Uterus (tissue), 4 donors: ENCODE results near the gene GREB1. TPM values are rescaled to one million over a fixed set of nuclear protein-coding genes. Genes with fewer than 3 reads are reported as not detected.

Experiments
- DNase-seq, 2 donors: peaks; one replicate each; pipeline ENCODE4 v3.0.0-alpha.2; 2019 to 2020
- H3K27ac ChIP-seq, 2 donors: fragments of 200-600 bp; sonication (generic); 1 replicate in 1 of 2; 2 replicates in 1 of 2; pipeline ENCODE4 v1.5.1; 2016 to 2018
- H3K27me3 ChIP-seq, 2 donors: fragments of 200-600 bp; sonication (generic); one replicate each; pipeline ENCODE4 v1.5.1; 2018 to 2019; ENCODE audit warnings: control low read depth in 1 of 2
- H3K36me3 ChIP-seq, 2 donors: fragments of 200-600 bp; sonication (generic); one replicate each; pipeline ENCODE4 v1.5.1; 2019; ENCODE audit warnings: control low read depth in 1 of 2
- H3K4me1 ChIP-seq, 2 donors: fragments of 200-600 bp; sonication (generic); one replicate each; pipeline ENCODE4 v1.5.1; 2018 to 2019; ENCODE audit warnings: control low read depth in 1 of 2
- H3K4me3 ChIP-seq, 2 donors: fragments of 200-600 bp; sonication (generic); 1 replicate in 1 of 2; 2 replicates in 1 of 2; pipeline ENCODE4 v1.5.1; 2018 to 2019; ENCODE audit warnings: mild to moderate bottlenecking in 1 of 2
- H3K9me3 ChIP-seq, 2 donors: fragments of 200-600 bp; sonication (generic); one replicate each; pipeline ENCODE4 v1.5.1; 2019; ENCODE audit warnings: control low read depth in 1 of 2
- POLR2A ChIP-seq, 2 donors: fragments of 450-650 bp; IDR thresholded peaks; one replicate each; pipeline ENCODE4 v1.6.1; 2016; ENCODE audit warnings: antibody characterized with exemption in 2 of 2, mild to moderate bottlenecking in 1 of 2, moderate library complexity in 1 of 2
- intact Hi-C: fragments of 100-400 bp; cut with DNase I; formaldehyde crosslinking; loops from one replicate; pipeline ENCODE4 v1.15.1; 2023; ENCODE audit warnings: low total_unique reads
- total RNA-seq, 4 donors: library from RNA; depleted of rRNA in 3 of 4; stranded (reverse); fragments of >200 nt in 3 of 4; gene quantifications; one replicate each; pipeline versions ENCODE4 v1.1.0 to v1.2.4, GENCODE V29; 2014 to 2023
- TF ChIP-seq, protein P1 (sequence below), 4 experiments: fragments of 200-600 bp in 2 of 4; fragments of 450-650 bp in 2 of 4; sonication (generic) in 2 of 4; IDR thresholded peaks; one replicate each; pipeline ENCODE4 v1.5.1; 2016 to 2019; ENCODE audit warnings: antibody characterized with exemption in 4 of 4, mild to moderate bottlenecking in 2 of 4, moderate library complexity in 1 of 4
- donor health status: DM: yes; HTN: yes; CAD: no.

Gene GREB1
- total RNA-seq, 4 donors from 2014 or later = 20.3 to 166 (median 78.8) TPM

DNA sequence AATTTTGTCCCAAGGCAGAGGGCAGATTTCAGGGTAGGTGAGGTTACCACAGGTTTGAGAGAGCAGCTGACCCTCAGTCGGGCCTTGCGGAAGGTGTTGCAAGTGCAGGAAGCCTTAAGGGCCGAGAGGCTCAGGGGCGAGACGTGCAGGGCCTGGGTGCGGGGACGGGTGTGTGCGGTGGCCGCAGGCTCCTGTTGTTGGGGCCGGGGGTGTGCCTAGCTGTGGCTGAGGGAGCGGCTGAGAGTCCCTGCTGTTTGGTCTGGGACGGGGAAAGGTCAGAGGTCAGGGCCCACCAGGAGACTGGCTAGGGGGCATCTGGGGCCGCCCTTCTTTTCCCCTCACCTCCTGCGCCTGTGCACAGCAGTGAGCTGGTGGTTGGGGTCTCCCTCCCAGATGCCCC is 83.7 kb downstream of the GREB1 start:
- Histone ChIP-seq H3K9me3 (no peaks in the 10 kb centered on the region), H3K4me1 (no peaks in the 10 kb centered on the region), H3K4me3 (no peak overlapping the region), H3K27me3 (no peaks in the 10 kb centered on the region), H3K27ac (no peak overlapping the region), H3K36me3 (no peaks in the 10 kb centered on the region)
- no peak for DNase-seq
- TF ChIP-seq, protein P1, sequence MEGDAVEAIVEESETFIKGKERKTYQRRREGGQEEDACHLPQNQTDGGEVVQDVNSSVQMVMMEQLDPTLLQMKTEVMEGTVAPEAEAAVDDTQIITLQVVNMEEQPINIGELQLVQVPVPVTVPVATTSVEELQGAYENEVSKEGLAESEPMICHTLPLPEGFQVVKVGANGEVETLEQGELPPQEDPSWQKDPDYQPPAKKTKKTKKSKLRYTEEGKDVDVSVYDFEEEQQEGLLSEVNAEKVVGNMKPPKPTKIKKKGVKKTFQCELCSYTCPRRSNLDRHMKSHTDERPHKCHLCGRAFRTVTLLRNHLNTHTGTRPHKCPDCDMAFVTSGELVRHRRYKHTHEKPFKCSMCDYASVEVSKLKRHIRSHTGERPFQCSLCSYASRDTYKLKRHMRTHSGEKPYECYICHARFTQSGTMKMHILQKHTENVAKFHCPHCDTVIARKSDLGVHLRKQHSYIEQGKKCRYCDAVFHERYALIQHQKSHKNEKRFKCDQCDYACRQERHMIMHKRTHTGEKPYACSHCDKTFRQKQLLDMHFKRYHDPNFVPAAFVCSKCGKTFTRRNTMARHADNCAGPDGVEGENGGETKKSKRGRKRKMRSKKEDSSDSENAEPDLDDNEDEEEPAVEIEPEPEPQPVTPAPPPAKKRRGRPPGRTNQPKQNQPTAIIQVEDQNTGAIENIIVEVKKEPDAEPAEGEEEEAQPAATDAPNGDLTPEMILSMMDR (IDR thresholded peaks at IDR 0.05) = no peak
- TF ChIP-seq POLR2A (IDR thresholded peaks at IDR 0.05) = no peak
- intact Hi-C loops = no loop called here

- TF ChIP-seq, protein P1 (IDR thresholded peaks at IDR 0.05) = no peak
- no peak for TF ChIP-seq POLR2A (IDR thresholded peaks at IDR 0.05)
- intact Hi-C loops = no loop called here
- DNase-seq = no peak
- Histone ChIP-seq H3K27me3 (no peaks in the 10 kb centered on the region), H3K4me1 (no peaks in the 10 kb centered on the region), H3K9me3 (no peaks in the 10 kb centered on the region), H3K27ac (no peak overlapping the region), H3K36me3 (no peaks in the 10 kb centered on the region), H3K4me3 (no peak overlapping the region)
Observed at GRCh38 chr2:11617984-11618707, 84.3 kb downstream of the GREB1 start.

DNA sequence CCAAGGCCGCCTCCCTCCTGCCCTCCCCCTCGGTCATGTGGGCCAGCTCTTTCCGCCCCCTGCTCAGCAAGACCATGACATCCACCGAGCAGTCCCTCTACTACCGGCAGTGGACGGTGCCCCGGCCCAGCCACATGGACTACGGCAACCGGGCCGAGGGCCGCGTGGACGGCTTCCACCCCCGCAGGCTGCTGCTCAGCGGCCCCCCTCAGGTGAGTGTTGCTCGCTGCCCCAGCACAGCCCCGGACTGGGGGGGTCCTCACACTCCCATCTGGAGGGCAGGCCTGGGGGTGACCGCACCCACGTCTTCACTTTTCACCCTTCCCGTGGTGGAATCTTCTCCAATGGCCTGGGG is 84.8 kb downstream of the GREB1 start:
- no peak for DNase-seq
- intact Hi-C loops = no loop called here
- TF ChIP-seq, protein P1 (IDR thresholded peaks at IDR 0.05) = no peak
- no peak for TF ChIP-seq POLR2A (IDR thresholded peaks at IDR 0.05)
- Histone ChIP-seq H3K4me1 (no peaks in the 10 kb centered on the region), H3K36me3 (no peaks in the 10 kb centered on the region), H3K27me3 (no peaks in the 10 kb centered on the region), H3K27ac (no peak overlapping the region), H3K9me3 (no peaks in the 10 kb centered on the region), H3K4me3 (no peak overlapping the region)

GRCh38 chr2:11621410-11621809 is 87.6 kb downstream of the GREB1 start:
- no peaks in the 10 kb centered on the region for H3K27me3 ChIP-seq
- intact Hi-C loops = no loop called here
- H3K4me1 ChIP-seq = no peaks in the 10 kb centered on the region
- no peak for DNase-seq
- H3K27ac ChIP-seq = no peak overlapping the region
- H3K4me3 ChIP-seq = no peak overlapping the region
- TF ChIP-seq, protein P1 (IDR thresholded peaks at IDR 0.05) = no peak
- no peak for TF ChIP-seq POLR2A (IDR thresholded peaks at IDR 0.05)
- no peaks in the 10 kb centered on the region for H3K36me3 ChIP-seq
- H3K9me3 ChIP-seq = no peaks in the 10 kb centered on the region

GRCh38 chr2:11622611-11623010 is 88.8 kb downstream of the GREB1 start:
- no peak for DNase-seq
- intact Hi-C loops = no loop called here
- Histone ChIP-seq H3K36me3 (no peaks in the 10 kb centered on the region), H3K4me1 (no peaks in the 10 kb centered on the region), H3K4me3 (no peak overlapping the region), H3K27me3 (no peaks in the 10 kb centered on the region), H3K27ac (no peak overlapping the region), H3K9me3 (no peaks in the 10 kb centered on the region)
- TF ChIP-seq, protein P1 (IDR thresholded peaks at IDR 0.05) = no peak
- TF ChIP-seq POLR2A (IDR thresholded peaks at IDR 0.05) = no peak
